HG02610 (cell line): Measurements from ENCODE around the gene PNMA8B.

Source experiments
- ATAC-seq: cut with Tn5 transposase; IDR thresholded peaks from one replicate; pipeline ENCODE4 v1.9.1; 2021; ENCODE audit warnings: mild to moderate bottlenecking, moderate library complexity; ENCODE audit not compliant: unreplicated experiment

PNMA8B gene

DNA sequence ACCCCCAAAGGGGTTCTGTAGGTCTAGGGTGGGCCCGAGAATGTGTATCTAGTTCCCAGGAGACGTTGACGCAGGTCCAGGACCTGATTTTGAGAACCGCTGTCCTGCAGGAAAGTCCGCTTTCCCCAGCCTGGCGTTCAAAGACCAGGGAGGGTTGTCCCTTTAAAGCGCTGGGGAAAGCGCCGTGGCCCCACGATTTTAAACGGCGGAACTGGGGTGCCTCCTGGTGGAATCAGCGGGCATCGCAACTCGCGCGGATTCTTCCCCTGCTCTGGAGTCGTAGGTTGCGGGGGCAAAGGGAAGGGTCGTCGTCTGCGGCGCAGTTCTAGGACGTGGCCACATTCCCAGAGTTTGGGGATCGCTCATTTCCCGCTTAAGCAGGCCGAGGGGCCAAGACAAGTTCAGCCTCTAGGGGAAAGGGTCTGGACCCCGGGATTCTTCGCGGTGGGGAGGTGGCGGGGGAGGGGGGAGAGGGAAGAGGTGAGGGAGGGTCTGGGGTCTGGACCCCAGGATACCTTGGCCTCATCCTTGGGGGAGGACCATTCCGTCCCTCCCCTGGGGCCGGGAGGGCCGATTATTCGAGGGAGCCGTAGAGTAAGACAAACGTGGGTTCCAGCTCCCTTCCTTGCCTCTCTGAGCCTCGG, 7.7 kb downstream of the PNMA8B start:
- ATAC-seq, result no peak

- ATAC-seq, result no peak
Observed at GRCh38 chr19:46487178-46487801, 8.4 kb downstream of the PNMA8B start.

DNA sequence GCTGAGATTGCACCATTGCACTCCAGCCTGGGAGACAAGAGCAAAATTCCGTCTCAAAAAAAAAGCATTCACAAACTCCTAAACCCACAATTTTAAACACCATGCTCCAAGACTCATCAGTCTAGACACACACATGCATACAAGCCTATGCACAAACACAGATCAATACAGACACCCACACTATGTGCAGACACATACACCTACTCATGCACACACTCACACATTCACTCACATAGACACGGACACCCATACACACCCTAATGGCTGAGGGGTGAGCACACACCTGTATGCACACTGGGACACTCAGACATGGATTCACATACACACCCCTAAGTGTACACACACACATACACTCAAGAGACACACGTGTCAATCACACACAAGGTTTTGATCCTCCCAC, 9.3 kb downstream of the PNMA8B start:
- ATAC-seq, result no peak

- ATAC-seq, result no peak
Observed at GRCh38 chr19:46484656-46485055, 11.0 kb downstream of the PNMA8B start.

DNA sequence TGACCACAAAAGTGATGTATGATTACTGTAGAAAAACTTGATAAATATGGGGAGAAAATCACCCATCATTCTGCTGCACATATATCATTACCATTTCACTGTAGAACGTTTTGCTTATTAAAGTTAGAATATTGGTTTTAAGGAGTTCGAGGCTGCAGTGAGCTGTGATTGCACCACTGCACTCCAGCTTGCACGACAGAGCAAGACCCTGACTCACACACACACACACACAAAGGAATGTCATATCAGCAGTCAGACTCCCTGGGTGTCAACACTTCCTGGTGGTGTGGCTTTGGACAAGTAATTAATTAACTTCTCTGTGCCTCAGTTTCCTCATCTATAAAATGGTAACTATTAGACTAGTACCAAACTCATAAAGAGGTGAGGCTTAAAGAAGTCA, 13.0 kb downstream of the PNMA8B start:
- no peak for ATAC-seq

- no peak for ATAC-seq
Observed at GRCh38 chr19:46481947-46482346, 13.7 kb downstream of the PNMA8B start.

- ATAC-seq, result no peak
Observed at GRCh38 chr19:46481223-46481848, 14.3 kb downstream of the PNMA8B start.

DNA sequence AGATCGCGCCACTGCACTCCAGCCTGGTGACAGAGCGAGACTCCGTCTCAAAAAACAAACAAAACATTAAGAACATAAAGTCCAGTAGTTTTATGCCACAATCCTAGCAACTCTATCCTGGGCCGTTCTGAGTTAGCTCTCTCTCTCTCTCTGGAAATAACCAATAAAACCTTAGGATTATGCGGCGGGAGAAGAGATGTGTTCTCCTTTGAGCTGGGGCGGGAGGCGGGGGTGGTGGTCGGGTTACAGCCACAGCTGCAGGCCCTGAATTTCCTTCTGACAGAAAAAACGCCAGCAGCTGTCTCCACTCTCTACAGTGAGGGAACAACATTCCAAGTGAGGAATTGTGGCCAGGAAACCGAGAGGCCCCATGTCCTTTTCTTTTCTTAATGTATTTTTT, 15.3 kb downstream of the PNMA8B start:
- no peak for ATAC-seq

DNA sequence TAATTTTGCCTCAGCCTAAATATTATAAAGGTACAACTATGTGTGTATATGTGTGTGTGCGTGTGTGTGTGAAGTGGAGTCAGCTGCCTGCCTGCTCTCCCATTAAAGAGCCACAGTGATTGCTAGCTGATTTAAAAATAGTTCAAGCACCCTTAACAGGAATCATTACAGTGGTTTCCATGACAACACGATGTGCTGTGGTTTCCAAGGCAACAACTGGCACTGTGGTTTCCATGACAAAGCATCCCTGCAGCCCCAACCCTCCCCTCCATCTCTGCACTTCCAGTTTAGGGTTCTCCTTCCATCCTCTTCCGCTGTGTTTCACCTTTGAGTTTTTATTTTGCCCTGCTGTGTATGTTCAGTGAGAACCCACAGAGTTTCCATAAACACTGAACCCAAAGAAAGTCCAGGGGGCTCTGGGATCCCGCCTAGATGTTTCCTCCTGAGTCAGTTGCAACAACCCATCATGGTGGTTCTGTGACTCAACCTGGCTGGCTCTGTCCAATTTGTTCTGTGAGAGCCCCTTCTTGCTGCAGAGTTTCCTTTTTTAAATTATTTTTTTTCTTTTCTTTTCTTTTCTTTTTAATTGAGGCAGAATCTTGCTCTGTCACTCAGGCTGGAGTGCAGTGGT, 17.2 kb downstream of the PNMA8B start:
- no peak for ATAC-seq

DNA sequence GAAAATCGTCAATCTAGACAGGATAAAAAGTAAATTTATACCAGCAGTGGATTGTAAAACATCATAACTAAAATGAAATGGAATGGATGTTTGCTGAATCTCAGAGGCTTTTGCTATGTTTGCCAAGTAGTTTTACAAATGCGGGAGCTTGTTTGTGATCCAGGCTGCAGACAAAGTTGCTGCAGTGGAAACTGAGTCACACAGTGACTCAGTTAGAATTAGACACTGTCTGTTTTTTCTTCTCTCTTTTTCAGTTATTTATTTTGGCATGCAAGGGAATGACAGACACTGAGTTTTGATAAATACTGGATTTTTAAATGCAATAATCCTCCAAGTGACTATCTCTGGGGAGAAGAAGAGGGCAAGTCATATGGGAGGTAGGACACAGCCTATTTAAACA, 19.7 kb downstream of the PNMA8B start:
- no peak for ATAC-seq

- ATAC-seq, result no peak
Observed at GRCh38 chr19:46474211-46474610, 21.5 kb downstream of the PNMA8B start.

DNA sequence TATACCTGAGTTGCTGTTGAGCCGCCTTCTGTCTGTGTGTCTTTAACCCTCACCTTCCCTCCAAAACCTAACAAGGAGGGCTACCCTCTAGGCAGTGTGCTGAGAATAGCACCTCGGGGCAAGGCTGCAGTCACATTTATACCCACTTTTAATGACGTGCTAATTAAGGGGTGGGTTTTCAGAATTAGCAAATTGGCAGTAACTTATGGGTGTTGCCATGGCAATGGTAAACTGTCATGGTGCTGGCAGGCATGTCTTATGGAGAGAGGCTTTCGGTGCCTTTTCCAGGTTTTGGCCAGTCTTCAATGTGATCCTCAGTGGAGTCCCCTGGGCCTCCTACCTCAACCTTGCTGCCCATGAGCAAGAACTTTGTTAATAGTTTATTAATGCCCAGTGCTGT, 23.1 kb downstream of the PNMA8B start:
- no peak for ATAC-seq

GRCh38 chr19:46471811-46472543, 23.7 kb downstream of the PNMA8B start:
- ATAC-seq, result no peak

- ATAC-seq, result no peak
Observed at GRCh38 chr19:46471116-46471733, 24.4 kb downstream of the PNMA8B start, which contains the start of gene PNMA8A. Gene PNMA8A (minus strand): TSS chr19:46471563. CDS start chr19:46471035, 528 bp downstream.

GRCh38 chr19:46470376-46470775, 25.3 kb downstream of the PNMA8B start:
- ATAC-seq, result no peak

- no peak for ATAC-seq
Observed at GRCh38 chr19:46469541-46470185, 26.0 kb downstream of the PNMA8B start.

DNA sequence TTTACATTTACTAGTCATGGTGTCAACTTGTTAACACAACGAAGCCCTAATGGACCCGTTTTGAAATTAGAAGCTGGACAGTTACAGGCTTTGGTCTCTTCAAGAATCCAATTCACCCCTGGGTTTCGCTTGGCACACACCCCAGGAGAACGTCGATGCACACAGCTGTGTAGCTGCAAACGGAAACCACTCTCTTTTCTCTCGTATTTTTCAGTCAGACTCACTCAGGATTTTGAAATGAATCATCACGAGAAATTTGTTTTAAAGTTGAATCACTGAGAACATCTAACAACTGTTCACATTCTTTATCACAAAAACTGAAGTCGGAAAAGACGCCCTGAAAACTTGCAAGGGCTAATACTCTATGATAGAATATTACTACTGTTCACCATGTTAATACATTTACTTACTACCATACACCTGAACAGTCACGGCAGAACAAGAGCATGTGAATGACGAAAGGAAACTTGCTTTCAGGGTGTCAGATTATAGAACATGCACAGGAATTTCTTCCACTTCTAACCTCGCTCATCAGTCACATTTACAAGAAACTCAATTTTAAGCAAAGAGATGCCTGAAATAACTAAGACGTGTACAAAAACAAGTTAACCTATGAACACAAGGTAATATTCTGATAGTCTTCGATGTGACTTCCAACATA, 29.0 kb downstream of the PNMA8B start:
- ATAC-seq, result no peak

DNA sequence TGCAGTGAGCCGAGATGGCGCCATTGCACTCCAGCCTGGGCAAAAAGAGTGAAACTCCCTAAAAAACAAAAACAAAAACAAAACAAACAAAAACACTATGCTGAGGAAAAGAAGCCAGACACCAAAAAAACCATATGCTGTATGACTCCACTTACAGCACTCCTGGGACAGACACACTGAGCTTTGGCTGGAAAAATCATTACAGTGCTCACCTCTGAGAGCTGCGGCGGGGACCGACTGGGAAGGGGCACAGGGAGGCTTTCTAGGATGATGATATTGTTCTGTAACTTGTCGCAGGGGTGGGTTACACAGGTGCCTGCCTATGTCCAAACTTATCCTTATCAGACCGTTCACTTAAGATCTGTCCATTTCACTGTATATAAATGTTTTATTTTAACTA, 32.2 kb downstream of the PNMA8B start:
- no peak for ATAC-seq

GRCh38 chr19:46461537-46461936, 34.1 kb downstream of the PNMA8B start:
- ATAC-seq, result no peak

DNA sequence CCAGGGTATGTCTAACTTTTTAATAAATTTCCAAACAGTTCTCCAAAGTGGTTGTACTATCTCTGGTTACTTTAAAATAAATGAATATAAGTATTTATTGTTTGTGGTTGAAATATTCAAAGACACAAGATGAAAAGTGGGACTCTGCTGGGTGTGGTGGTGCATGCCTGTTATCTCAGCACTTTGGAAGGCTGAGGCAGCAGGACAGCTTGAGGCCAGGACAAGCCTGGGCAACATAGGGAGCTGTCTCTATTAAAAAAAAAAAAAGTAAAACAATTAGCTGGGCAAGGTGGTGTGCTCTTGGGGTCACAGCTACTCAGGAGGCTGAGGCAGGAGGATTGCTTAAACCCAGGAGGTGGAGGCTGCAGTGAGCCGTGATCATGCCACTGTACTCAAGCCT, 34.7 kb downstream of the PNMA8B start:
- ATAC-seq, result no peak
